PFSK-1 (cell line): Measurements from ENCODE around the gene RPL41.

Experiments
- FOXP2 ChIP-seq: optimal IDR thresholded peaks from 2 replicates; pipeline ENCODE3; 2011; ENCODE audit warnings: borderline replicate concordance, control low read depth, inconsistent platforms; ENCODE audit not compliant: insufficient read depth; ENCODE audit errors: extremely low read length, extremely low read depth
- POLR2AphosphoS5 ChIP-seq: IDR thresholded peaks from 2 replicates; pipeline ENCODE4 v1.6.1; 2012; ENCODE audit warnings: low read depth, mild to moderate bottlenecking, control low read depth, low read length, moderate library complexity
- REST ChIP-seq, 2 experiments: IDR thresholded peaks; 2 replicates each; pipeline versions ENCODE4 v1.6.1 to v1.8.0; 2011 to 2012; ENCODE audit warnings: low read depth in 2 of 2, low read length in 2 of 2, control low read depth in 1 of 2, inconsistent platforms in 1 of 2, mild to moderate bottlenecking in 1 of 2, moderate library complexity in 1 of 2; ENCODE audit not compliant: insufficient read depth in 1 of 2
- SIN3A ChIP-seq: IDR thresholded peaks from 2 replicates; pipeline ENCODE4 v1.6.1; 2012; ENCODE audit warnings: mild to moderate bottlenecking, low read length, moderate library complexity, borderline replicate concordance; ENCODE audit not compliant: insufficient read depth
- TAF1 ChIP-seq: IDR thresholded peaks from 2 replicates; pipeline ENCODE4 v1.6.1; 2012; ENCODE audit warnings: low read length, control low read depth, borderline replicate concordance; ENCODE audit not compliant: insufficient read depth

The RPL41 gene

GRCh38 chr12:56118688-56119357 is 2.4 kb downstream of the RPL41 start:
- TF ChIP-seq TAF1 (no peak), SIN3A (no peak), POLR2AphosphoS5 (no peak)

- peak; percentile 77; the same call in 1 of the 2 replicates for TF ChIP-seq SIN3A
- 0 out of 2 replicates have a peak, but pooled peaks have one; percentile 21 for TF ChIP-seq TAF1
- TF ChIP-seq FOXP2 = no peak
- TF ChIP-seq POLR2AphosphoS5 = peak; percentile 25; the same call in 1 of the 2 replicates
- 0 out of 4 replicates have a peak, but pooled peaks of 1 of the 2 experiments have one; percentile 24 for TF ChIP-seq REST (IDR thresholded peaks at IDR 0.05; ENCODE audit: insufficient read depth in 1 of 2, low read depth in 2 of 2, low read length in 2 of 2)
These were observed 2.9 kb downstream of the RPL41 start for GRCh38 chr12:56119361-56119796.

GRCh38 chr12:56120158-56120846 is 3.9 kb downstream of the RPL41 start:
- TF ChIP-seq REST (IDR thresholded peaks at IDR 0.05; ENCODE audit: insufficient read depth in 1 of 2, low read depth in 2 of 2, low read length in 2 of 2) (no peak), POLR2AphosphoS5 (no peak), TAF1 (no peak), SIN3A (no peak), FOXP2 (no peak)

- TF ChIP-seq SIN3A = no peak
- no peak for TF ChIP-seq POLR2AphosphoS5
- no peak for TF ChIP-seq REST (IDR thresholded peaks at IDR 0.05; ENCODE audit: insufficient read depth in 1 of 2, low read depth in 2 of 2, low read length in 2 of 2)
- TF ChIP-seq TAF1 = no peak
- no peak for TF ChIP-seq FOXP2
These were observed 4.9 kb downstream of the RPL41 start for GRCh38 chr12:56121204-56121870.

GRCh38 chr12:56122637-56123036 is 6.2 kb downstream of the RPL41 start:
- no peak for TF ChIP-seq FOXP2
- TF ChIP-seq SIN3A = no peak
- no peak for TF ChIP-seq REST (IDR thresholded peaks at IDR 0.05; ENCODE audit: insufficient read depth in 1 of 2, low read depth in 2 of 2, low read length in 2 of 2)
- no peak for TF ChIP-seq TAF1
- no peak for TF ChIP-seq POLR2AphosphoS5
